MM.1S (cell line): ENCODE data around the gene ZNF621.
A peak's percentile ranks its signal among the peaks of the same experiment; 100 is the strongest.

Source experiments
- DNase-seq: peaks from one replicate; pipeline ENCODE4 v3.0.0-alpha.2; 2015
- H2AFZ ChIP-seq: fragments of 300-600 bp; sonication (generic); 2 replicates; pipeline ENCODE4 v1.6.0; 2016; ENCODE audit warnings: antibody characterized with exemption, low read length
- H3F3A ChIP-seq: fragments of 300-600 bp; sonication (generic); 2 replicates; pipeline ENCODE4 v1.6.1; 2016; ENCODE audit warnings: mild to moderate bottlenecking, antibody characterized with exemption, low read length, moderate library complexity, mixed read lengths; ENCODE audit not compliant: insufficient read depth
- H3K27ac ChIP-seq: fragments of 300-600 bp; sonication (generic); 2 replicates; pipeline ENCODE4 v1.5.1; 2016; ENCODE audit warnings: mild to moderate bottlenecking, low read length
- H3K27me3 ChIP-seq: fragments of 300-600 bp; sonication (generic); replicated peaks from 2 replicates; pipeline ENCODE4 v1.6.0; 2016; ENCODE audit warnings: low read length; ENCODE audit not compliant: insufficient read depth
- H3K36me3 ChIP-seq: fragments of 300-600 bp; sonication (generic); replicated peaks from 2 replicates; pipeline ENCODE4 v1.6.1; 2016; ENCODE audit warnings: mild to moderate bottlenecking, low read length, mixed read lengths; ENCODE audit not compliant: insufficient read depth
- H3K4me1 ChIP-seq: fragments of 300-600 bp; sonication (generic); 2 replicates; pipeline ENCODE4 v1.6.1; 2016; ENCODE audit warnings: low read length, mixed read lengths
- H3K4me2 ChIP-seq: fragments of 300-600 bp; sonication (generic); 2 replicates; pipeline ENCODE4 v1.6.0; 2016; ENCODE audit warnings: low read depth, low read length
- H3K4me3 ChIP-seq: fragments of 300-600 bp; sonication (generic); 2 replicates; pipeline ENCODE4 v1.5.1; 2016; ENCODE audit warnings: low read length, mixed read lengths
- H3K79me2 ChIP-seq: fragments of 300-600 bp; sonication (generic); 2 replicates; pipeline ENCODE4 v1.6.1; 2016; ENCODE audit warnings: mixed run types, low read length, mixed read lengths
- H3K9ac ChIP-seq: fragments of 300-600 bp; sonication (generic); 2 replicates; pipeline ENCODE4 v1.6.1; 2016; ENCODE audit warnings: low read length, mixed read lengths
- H3K9me2 ChIP-seq: fragments of 300-600 bp; sonication (generic); replicated peaks from 2 replicates; pipeline ENCODE4 v1.6.1; 2016; ENCODE audit warnings: mild to moderate bottlenecking, low read length, mixed read lengths; ENCODE audit not compliant: insufficient read depth
- H3K9me3 ChIP-seq: fragments of 300-600 bp; sonication (generic); replicated peaks from 2 replicates; pipeline ENCODE4 v1.6.1; 2016; ENCODE audit warnings: mild to moderate bottlenecking, low read length, mixed read lengths; ENCODE audit not compliant: insufficient read depth
- H4K20me1 ChIP-seq: fragments of 300-600 bp; sonication (generic); 2 replicates; pipeline ENCODE4 v1.6.1; 2016; ENCODE audit warnings: mild to moderate bottlenecking, low read length, moderate library complexity, mixed read lengths; ENCODE audit not compliant: insufficient read depth
- EZH2 ChIP-seq: fragments of 300-600 bp; sonication (generic); optimal IDR thresholded peaks from 2 replicates; pipeline ENCODE3; 2017; ENCODE audit warnings: low read depth, mild to moderate bottlenecking, antibody characterized with exemption, low read length, mixed read lengths
- EZH2phosphoT487 ChIP-seq: fragments of 300-600 bp; sonication (generic); IDR thresholded peaks from 2 replicates; pipeline ENCODE4 v1.6.1; 2018; ENCODE audit warnings: antibody characterized with exemption, low read length
- TF ChIP-seq, protein P1 (sequence below): fragments of 300-600 bp; sonication (generic); IDR thresholded peaks from 2 replicates; pipeline ENCODE4 v1.5.1; 2016; ENCODE audit warnings: antibody characterized with exemption, low read length, mixed read lengths

Gene ZNF621

DNA sequence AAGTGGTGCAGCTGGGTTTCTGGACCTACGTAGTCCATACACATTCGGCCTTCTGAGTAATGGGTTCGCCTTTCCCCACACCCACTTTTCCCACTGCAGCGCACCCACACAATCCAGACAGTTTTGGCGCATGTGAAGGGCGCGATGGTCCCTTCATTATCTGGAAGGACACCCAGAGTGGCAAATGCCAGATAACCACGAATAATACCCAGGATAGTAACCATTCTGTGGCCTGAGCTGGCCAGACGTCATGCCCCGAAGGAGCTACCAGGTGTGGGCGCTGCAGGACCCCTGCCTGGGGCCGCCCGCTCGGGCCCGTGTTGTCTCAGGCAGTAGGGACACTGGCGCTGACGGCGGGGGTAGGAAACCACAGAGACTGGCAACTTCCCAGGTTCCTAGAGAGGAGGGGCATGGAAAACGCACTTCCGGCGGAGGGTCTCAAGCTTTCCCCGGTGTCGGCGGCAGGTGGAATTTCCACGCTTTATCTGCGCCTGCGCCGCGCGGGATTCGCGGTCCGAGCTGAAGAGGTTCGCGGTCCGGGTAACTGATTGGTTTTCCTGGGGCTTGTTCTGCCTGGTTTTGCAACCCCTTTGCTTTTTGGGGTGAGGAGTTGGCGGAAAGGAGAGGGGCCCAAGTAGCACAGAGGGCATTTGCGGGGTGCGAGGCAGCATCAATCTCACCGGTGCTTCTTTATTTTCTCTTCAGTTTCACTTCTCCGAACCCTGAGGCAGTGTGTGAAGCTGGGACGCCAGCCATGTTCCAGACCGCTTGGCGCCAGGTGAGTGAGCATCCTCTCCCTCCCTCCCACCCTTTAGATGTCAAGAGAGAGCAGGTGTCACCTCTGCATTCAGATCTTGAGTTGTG lies 18.9 kb upstream of the ZNF621 start, which contains the start of gene ZNF620:
ZNF620 (plus strand) TSS at position 441 of the 864 bp plus-strand sequence; CDS start at position 755, 314 bp downstream.
- DNase-seq = peak; percentile 42
- Histone ChIP-seq H2AFZ (peak within 1 kb of the TSS; percentile 85), H3K27me3 (no peaks in the 10 kb centered on the region), H3K4me1 (no peaks in the 10 kb centered on the region), H3K36me3 (no peaks in the 10 kb centered on the region), H3K27ac (no peak within 1 kb of the TSS), H4K20me1 (no peaks in the 10 kb centered on the region), H3K9me2 (no peaks in the 10 kb centered on the region), H3K4me3 (peak within 1 kb of the TSS; percentile 70), H3K4me2 (peak within 1 kb of the TSS; percentile 78), H3K9me3 (no peaks in the 10 kb centered on the region), H3K79me2 (no peaks in the 10 kb centered on the region), H3K9ac (peak within 1 kb of the TSS; percentile 49; the same call in 1 of the 2 replicates), H3F3A (no peaks in the 10 kb centered on the region)
- no peak for TF ChIP-seq EZH2
- TF ChIP-seq, protein P1, sequence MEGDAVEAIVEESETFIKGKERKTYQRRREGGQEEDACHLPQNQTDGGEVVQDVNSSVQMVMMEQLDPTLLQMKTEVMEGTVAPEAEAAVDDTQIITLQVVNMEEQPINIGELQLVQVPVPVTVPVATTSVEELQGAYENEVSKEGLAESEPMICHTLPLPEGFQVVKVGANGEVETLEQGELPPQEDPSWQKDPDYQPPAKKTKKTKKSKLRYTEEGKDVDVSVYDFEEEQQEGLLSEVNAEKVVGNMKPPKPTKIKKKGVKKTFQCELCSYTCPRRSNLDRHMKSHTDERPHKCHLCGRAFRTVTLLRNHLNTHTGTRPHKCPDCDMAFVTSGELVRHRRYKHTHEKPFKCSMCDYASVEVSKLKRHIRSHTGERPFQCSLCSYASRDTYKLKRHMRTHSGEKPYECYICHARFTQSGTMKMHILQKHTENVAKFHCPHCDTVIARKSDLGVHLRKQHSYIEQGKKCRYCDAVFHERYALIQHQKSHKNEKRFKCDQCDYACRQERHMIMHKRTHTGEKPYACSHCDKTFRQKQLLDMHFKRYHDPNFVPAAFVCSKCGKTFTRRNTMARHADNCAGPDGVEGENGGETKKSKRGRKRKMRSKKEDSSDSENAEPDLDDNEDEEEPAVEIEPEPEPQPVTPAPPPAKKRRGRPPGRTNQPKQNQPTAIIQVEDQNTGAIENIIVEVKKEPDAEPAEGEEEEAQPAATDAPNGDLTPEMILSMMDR = peak; percentile 32
- TF ChIP-seq EZH2phosphoT487 = no peak

DNA sequence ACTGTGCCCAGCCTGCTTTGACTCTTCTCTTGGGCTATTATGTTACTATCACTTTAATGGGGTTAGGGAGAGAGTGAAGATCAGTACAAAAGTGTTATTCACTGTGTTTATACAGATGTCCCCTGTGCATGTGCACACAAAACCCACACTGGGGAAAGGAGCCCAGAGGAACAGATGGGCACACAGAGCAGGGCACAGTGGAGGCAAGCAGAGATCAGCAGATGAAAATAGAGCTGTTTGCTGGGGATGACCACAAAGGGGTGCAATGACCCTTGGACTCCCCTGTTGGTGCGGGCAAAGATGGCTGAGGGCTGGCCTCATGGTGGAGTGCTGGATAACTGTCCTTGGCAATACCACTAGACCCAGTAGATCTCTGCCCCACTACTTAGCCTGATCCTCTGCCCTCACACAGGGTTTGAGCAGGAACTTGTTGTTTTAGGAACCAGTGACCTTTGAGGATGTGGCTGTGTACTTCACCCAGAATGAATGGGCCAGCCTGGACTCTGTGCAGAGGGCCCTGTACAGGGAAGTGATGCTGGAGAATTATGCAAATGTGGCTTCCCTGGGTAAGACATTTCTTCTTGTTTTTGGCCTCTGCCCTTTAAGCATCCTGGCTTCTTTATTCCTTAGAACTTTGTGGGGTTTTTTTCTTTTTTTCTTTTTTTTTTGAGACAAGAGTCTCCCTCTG lies 13.6 kb upstream of the ZNF621 start:
- Histone ChIP-seq H3K27me3 (no peaks in the 10 kb centered on the region), H2AFZ (no peak overlapping the region), H3K4me2 (no peak overlapping the region), H3K4me3 (no peak overlapping the region), H4K20me1 (no peaks in the 10 kb centered on the region), H3K9me3 (no peaks in the 10 kb centered on the region), H3K79me2 (no peaks in the 10 kb centered on the region), H3K27ac (no peak overlapping the region), H3K9me2 (no peaks in the 10 kb centered on the region), H3K4me1 (no peaks in the 10 kb centered on the region), H3K9ac (no peak overlapping the region), H3F3A (no peaks in the 10 kb centered on the region), H3K36me3 (no peaks in the 10 kb centered on the region)
- DNase-seq = no peak
- TF ChIP-seq EZH2 (no peak), EZH2phosphoT487 (no peak)
- TF ChIP-seq, protein P1 = no peak

DNA sequence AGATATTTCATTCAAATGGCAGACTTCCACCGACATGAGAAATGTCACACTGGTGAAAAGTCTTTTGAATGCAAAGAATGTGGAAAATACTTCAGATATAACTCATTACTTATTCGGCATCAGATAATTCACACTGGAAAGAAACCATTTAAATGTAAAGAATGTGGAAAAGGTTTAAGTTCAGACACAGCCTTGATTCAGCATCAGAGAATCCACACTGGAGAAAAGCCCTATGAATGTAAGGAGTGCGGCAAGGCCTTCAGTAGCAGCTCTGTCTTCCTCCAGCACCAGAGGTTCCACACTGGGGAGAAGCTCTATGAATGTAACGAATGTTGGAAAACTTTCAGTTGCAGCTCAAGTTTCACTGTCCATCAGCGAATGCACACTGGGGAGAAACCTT lies 8.6 kb upstream of the ZNF621 start:
- no peaks in the 10 kb centered on the region for H3K9me2 ChIP-seq
- H3K9ac ChIP-seq = no peak overlapping the region
- H3K4me2 ChIP-seq = no peak overlapping the region
- no peak overlapping the region for H2AFZ ChIP-seq
- no peak for TF ChIP-seq EZH2phosphoT487
- TF ChIP-seq EZH2 = no peak
- H3K4me1 ChIP-seq = no peaks in the 10 kb centered on the region
- H3K4me3 ChIP-seq = no peak overlapping the region
- H3K27me3 ChIP-seq = no peaks in the 10 kb centered on the region
- no peaks in the 10 kb centered on the region for H3K9me3 ChIP-seq
- DNase-seq = no peak
- H3K27ac ChIP-seq = no peak overlapping the region
- no peaks in the 10 kb centered on the region for H3F3A ChIP-seq
- H3K36me3 ChIP-seq = no peaks in the 10 kb centered on the region
- H4K20me1 ChIP-seq = no peaks in the 10 kb centered on the region
- H3K79me2 ChIP-seq = no peaks in the 10 kb centered on the region
